T-helper 1 cell treated with Interleukin-12 subunit alpha and Interleukin-12 subunit beta and Interleukin-4 antibody, amounts not matched to agents 30 ng/mL and 1 ng/mL, for 36 hours (primary cell): ENCODE results near the gene ZNF577. TPM values are rescaled to one million over a fixed set of nuclear protein-coding genes. Genes with fewer than 3 reads are reported as not detected.

ENCODE experiments used
- intact Hi-C: fragments of 100-400 bp; cut with micrococcal nuclease; formaldehyde crosslinking; loops from one replicate; pipeline ENCODE4 v1.15.1; 2024
- total RNA-seq: library from RNA; stranded (reverse); gene quantifications from 2 replicates; pipeline ENCODE4 v1.2.3, GENCODE V29; 2022

Gene ZNF577
- 7.3 and 8.2 TPM in 2 replicates for total RNA-seq

- intact Hi-C loops: no loop called here
Observed at GRCh38 chr19:51887522-51888498, at the start of gene ZNF577. Gene ZNF577, minus strand, starts transcription at chr19:51887951. Its CDS starts 7,569 bp downstream, at chr19:51880382.

- intact Hi-C loops: no loop called here
Observed at GRCh38 chr19:51931921-51932320, 44.2 kb upstream of the ZNF577 start.

GRCh38 chr19:51927859-51928258 lies 40.1 kb upstream of the ZNF577 start:
- intact Hi-C loops: loop anchor here (1.0 to 5.0 kb wide), 12 partner anchors 23 to 1405 kb away; partner anchors contain the start of genes ZNF350, ZNF432, ZNF614 and ZNF615

GRCh38 chr19:51926784-51927741 lies 39.3 kb upstream of the ZNF577 start, which contains the start of gene ZNF613:
Gene ZNF613, plus strand, starts transcription at chr19:51927472. Its CDS starts 8,749 bp downstream, at chr19:51936221.
- intact Hi-C loops: loop anchor here (1.0 to 5.0 kb wide), 12 partner anchors 22 to 1406 kb away; partner anchors contain the start of genes ZNF350, ZNF432, ZNF614 and ZNF615

- intact Hi-C loops: loop anchor here (2.0 to 5.0 kb wide), 2 partner anchors 311 to 1406 kb away; partner anchors contain the start of gene ZNF845
Observed at GRCh38 chr19:51926426-51926783, 38.7 kb upstream of the ZNF577 start.

DNA sequence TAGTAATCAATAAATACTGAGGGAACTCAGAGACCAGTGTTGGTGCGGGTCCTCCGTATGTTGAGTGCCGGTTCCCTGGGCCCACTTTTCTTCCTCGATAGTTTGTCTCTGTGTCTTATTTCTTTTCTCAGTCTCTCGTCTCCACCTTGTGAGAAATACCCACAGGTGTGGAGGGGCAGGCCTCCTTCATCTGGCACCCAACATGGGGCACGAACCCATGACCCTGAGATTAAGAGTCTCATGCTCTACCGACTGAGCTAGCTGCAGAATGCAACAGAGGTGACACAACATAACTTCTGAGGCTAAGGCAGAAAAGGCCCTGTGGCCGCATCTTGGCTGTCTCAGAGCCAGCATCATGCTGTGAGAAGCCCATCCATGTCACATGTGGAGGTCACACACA lies 34.2 kb upstream of the ZNF577 start:
- intact Hi-C loops: no loop called here

- intact Hi-C loops: no loop called here
Observed at GRCh38 chr19:51919606-51920005, 31.9 kb upstream of the ZNF577 start.

DNA sequence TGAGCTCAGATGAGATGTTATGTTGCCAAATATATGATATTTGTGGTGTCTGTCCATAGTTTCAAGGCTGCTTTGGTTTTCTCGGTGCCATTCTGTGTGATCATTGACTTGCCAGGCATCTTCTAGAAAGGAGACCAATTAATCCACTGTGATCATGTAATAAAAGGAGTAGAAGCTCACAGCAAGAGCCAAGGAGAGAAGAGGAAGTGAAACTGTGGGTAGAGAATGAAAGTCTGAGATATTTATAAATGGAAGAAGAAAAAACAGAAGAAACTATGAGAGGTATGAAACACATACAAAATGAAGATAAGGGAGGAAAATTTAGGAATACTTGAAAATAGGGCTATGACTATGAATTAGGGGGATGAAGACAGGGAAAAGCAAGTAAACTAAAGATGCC lies 28.4 kb upstream of the ZNF577 start:
- intact Hi-C loops: no loop called here

- intact Hi-C loops: no loop called here
Observed at GRCh38 chr19:51915324-51915867, 27.6 kb upstream of the ZNF577 start.

DNA sequence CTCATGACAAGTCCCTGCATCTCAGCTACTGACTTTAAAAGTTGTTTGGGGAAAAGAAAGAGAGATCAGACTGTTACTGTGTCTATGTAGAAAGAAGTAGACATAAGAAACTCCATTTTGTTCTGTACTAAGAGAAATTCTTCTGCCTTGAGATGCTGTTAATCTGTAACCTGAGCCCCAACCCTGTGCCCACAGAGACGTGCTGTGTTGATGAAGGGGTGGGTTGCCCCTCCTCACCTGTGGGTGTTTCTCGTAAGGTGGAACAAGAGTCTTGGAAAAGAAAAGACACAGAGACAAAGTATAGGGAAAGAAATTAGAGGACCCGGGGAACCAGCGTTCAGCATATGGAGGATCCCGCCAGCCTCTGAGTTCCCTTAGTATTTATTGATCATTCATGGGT lies 20.2 kb upstream of the ZNF577 start:
- intact Hi-C loops: loop anchor here (10.0 kb wide), 1 partner anchor 513 kb away; the partner anchor contains the start of gene C19orf84

DNA sequence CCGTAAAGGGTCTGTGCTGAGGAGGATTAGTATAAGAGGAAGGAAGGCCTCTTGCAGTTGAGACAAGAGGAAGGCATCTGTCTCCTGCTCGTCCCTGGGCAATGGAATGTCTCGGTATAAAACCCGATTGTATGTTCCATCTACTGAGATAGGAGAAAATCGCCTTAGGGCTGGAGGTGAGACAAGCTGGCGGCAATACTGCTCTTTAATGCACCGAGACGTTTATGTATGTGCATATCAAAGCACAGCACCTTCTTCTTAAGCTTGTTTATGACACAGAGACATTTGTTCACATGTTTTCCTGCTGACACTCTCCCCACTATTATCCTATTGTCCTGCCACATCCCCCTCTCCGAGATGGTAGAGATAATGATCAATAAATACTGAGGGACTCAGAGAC lies 18.4 kb upstream of the ZNF577 start:
- intact Hi-C loops: loop anchor here (10.0 kb wide), 1 partner anchor 511 kb away; the partner anchor contains the start of gene C19orf84

- intact Hi-C loops: loop anchor here (1.0 to 10.0 kb wide), 4 partner anchors 22 to 511 kb away; partner anchors contain the start of genes C19orf84, ZNF350 and ZNF613
Observed at GRCh38 chr19:51905639-51906038, 17.9 kb upstream of the ZNF577 start.

- intact Hi-C loops: loop anchor here (1.0 to 10.0 kb wide), 4 partner anchors 22 to 510 kb away; partner anchors contain the start of genes C19orf84, ZNF350 and ZNF613
Observed at GRCh38 chr19:51905206-51905605, 17.5 kb upstream of the ZNF577 start.

- intact Hi-C loops: loop anchor here (1.0 to 10.0 kb wide), 4 partner anchors 23 to 510 kb away; partner anchors contain the start of genes C19orf84, ZNF350 and ZNF613
Observed at GRCh38 chr19:51904331-51905165, 16.8 kb upstream of the ZNF577 start, which contains the start of gene ZNF649. Gene ZNF649, minus strand, starts transcription at chr19:51905017. Its CDS starts 4,910 bp downstream, at chr19:51900107.

- intact Hi-C loops: loop anchor here (10.0 kb wide), 1 partner anchor 508 kb away; the partner anchor contains the start of gene C19orf84
Observed at GRCh38 chr19:51903192-51903591, 15.4 kb upstream of the ZNF577 start.

GRCh38 chr19:51901860-51902259 lies 14.1 kb upstream of the ZNF577 start:
- intact Hi-C loops: loop anchor here (10.0 kb wide), 1 partner anchor 507 kb away; the partner anchor contains the start of gene C19orf84

GRCh38 chr19:51891193-51891747 lies 3.5 kb upstream of the ZNF577 start:
- intact Hi-C loops: no loop called here

DNA sequence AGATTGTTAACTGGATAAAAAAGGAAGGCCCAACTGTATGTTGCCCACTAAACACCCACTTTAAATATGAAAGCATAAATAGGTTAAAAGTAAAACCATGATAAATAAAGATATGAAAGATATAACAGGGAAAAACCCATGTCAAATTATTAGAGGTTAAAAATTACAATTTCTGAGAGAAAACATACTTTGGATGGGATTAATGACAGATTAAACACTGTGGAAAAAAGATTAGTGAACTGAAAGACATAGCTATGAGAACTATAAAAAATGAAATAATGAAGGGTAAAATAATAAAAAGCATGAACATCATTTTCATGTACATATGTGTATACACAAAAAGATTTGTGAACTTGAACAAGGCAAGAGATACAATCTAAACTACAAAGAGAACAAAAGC lies 2.2 kb upstream of the ZNF577 start:
- intact Hi-C loops: no loop called here

DNA sequence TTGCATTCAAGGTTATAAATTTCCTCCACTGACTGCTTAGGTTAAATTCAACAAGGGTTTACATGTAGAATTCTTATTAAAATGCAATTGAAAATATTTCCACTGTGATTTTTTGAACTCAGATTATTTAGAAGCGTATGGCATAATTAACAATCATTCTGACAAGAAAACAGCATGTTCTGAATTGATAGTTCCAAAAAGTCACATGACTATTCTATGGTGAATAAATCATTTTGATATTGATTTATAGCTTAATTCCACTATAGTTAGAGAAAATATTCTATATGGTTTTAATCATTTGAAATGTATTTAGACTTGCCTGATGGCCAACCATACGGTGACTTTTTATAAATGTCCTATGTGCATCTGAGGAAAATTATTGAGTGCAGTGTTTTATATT lies 3.0 kb downstream of the ZNF577 start:
- intact Hi-C loops: no loop called here
